ENCODE results near the gene SDK1. TPM values are rescaled to one million over a fixed set of nuclear protein-coding genes. Genes with fewer than 3 reads are reported as not detected.
A peak's percentile ranks its signal among the peaks of the same experiment; 100 is the strongest.

The SDK1 gene
- total and polyA plus RNA-seq, 8 donors, result 1.6 to 11.2 (median 6.6) TPM

GRCh38 chr7:4003503-4003902 lies 702.5 kb downstream of the SDK1 start:
- no peaks in the 10 kb centered on the region for H3K27me3 ChIP-seq
- 90 to 92% (median 92%) methylated on average over 9 of the region's 9 CpGs for WGBS, 5 donors
- H3K4me3 ChIP-seq, result no peak overlapping the region
- H3K36me3 ChIP-seq, result no peaks in the 10 kb centered on the region
- DNase-seq, result no peak
- no peak for TF ChIP-seq EP300 (IDR thresholded peaks at IDR 0.05)
- TF ChIP-seq POLR2A (IDR thresholded peaks at IDR 0.05), result no peak
- no peak for TF ChIP-seq POLR2AphosphoS5 (IDR thresholded peaks at IDR 0.05)
- no peak for TF ChIP-seq CTCF (IDR thresholded peaks at IDR 0.05)
- intact Hi-C loops (cut with DNase I; ENCODE audit: low total_unique reads), result no loop called here
- H3K4me1 ChIP-seq, result no peaks in the 10 kb centered on the region
- no peaks in the 10 kb centered on the region for H3K9me3 ChIP-seq
- H3K27ac ChIP-seq, result no peak overlapping the region

- TF ChIP-seq POLR2AphosphoS5 (IDR thresholded peaks at IDR 0.05), result no peak
- TF ChIP-seq POLR2A (IDR thresholded peaks at IDR 0.05), result no peak
- no peak for TF ChIP-seq EP300 (IDR thresholded peaks at IDR 0.05)
- no peak for TF ChIP-seq CTCF (IDR thresholded peaks at IDR 0.05)
- Histone ChIP-seq H3K4me3 (no peak overlapping the region), H3K36me3 (no peaks in the 10 kb centered on the region), H3K9me3 (no peaks in the 10 kb centered on the region), H3K27ac (no peak overlapping the region), H3K4me1 (no peaks in the 10 kb centered on the region), H3K27me3 (no peaks in the 10 kb centered on the region)
- intact Hi-C loops (cut with DNase I; ENCODE audit: low total_unique reads), result no loop called here
- peak in 1 of 2 donors; percentile 82 for DNase-seq
- WGBS, 5 donors, result 24 to 53% (median 33%) methylated on average over 11 of the region's 11 CpGs
Measured at GRCh38 chr7:4006687-4007086, 705.6 kb downstream of the SDK1 start.

GRCh38 chr7:4009211-4010060 lies 708.4 kb downstream of the SDK1 start:
- Histone ChIP-seq H3K9me3 (no peaks in the 10 kb centered on the region), H3K27ac (no peak overlapping the region), H3K36me3 (no peaks in the 10 kb centered on the region), H3K27me3 (no peaks in the 10 kb centered on the region), H3K4me1 (no peaks in the 10 kb centered on the region), H3K4me3 (no peak overlapping the region)
- peak in 1 of 2 donors; percentile 3 for DNase-seq
- intact Hi-C loops (cut with DNase I; ENCODE audit: low total_unique reads), result no loop called here
- no peak for TF ChIP-seq EP300 (IDR thresholded peaks at IDR 0.05)
- TF ChIP-seq POLR2AphosphoS5 (IDR thresholded peaks at IDR 0.05), result no peak
- TF ChIP-seq POLR2A (IDR thresholded peaks at IDR 0.05), result no peak
- no peak for TF ChIP-seq CTCF (IDR thresholded peaks at IDR 0.05)
- WGBS, 5 donors, result 83 to 93% (median 90%) methylated on average over 14 to 16 of the region's 16 CpGs

DNA sequence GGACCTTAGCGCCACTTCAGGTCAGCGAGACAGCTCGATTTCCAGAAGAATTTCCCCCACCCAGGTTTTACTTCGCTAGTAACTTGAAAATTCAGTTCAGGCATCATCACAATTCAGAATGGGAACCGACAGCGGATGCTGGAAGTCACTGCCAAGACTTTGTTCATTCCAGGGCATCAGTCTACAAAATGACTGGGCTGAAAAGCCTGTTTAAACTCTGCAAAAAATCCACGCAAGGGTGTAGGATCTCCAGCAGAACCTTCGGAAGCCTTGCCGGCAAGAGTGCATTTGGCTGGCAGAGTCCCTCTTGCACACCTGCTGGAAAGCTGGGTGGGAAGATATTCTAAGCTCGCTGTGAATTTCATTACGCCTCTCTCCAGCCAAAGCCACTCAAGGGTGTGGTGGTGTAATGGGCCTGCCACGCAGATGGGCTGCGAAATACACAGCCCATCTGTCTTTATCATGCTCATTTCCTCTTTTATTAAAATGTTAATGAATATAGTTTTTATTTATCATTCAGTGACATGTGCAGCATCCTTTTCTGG lies 709.1 kb downstream of the SDK1 start:
- TF ChIP-seq POLR2AphosphoS5 (IDR thresholded peaks at IDR 0.05), result no peak
- TF ChIP-seq POLR2A (IDR thresholded peaks at IDR 0.05), result no peak
- no peak for TF ChIP-seq CTCF (IDR thresholded peaks at IDR 0.05)
- no peak for TF ChIP-seq EP300 (IDR thresholded peaks at IDR 0.05)

More for the DNA sequence above, 709.1 kb downstream of the SDK1 start:
- no peak overlapping the region for H3K27ac ChIP-seq
- no peaks in the 10 kb centered on the region for H3K27me3 ChIP-seq
- no peaks in the 10 kb centered on the region for H3K36me3 ChIP-seq
- intact Hi-C loops (cut with DNase I; ENCODE audit: low total_unique reads), result no loop called here
- WGBS, 5 donors, result 88 to 94% (median 92%) methylated on average over 13 of the region's 13 CpGs
- no peaks in the 10 kb centered on the region for H3K4me1 ChIP-seq
- no peak overlapping the region for H3K4me3 ChIP-seq
- H3K9me3 ChIP-seq, result no peaks in the 10 kb centered on the region
- DNase-seq, result peak in 1 of 2 donors; percentile 17
